Stimulated activated CD4-positive, alpha-beta T cell treated with anti-CD3 and anti-CD28 coated beads, Interleukin-12 subunit alpha, Interleukin-12 subunit beta, amount 100 ng/mL, for 48 hours (primary cell): ENCODE data around the gene EPHB1.

Experiments
- DNase-seq, 3 donors: peaks; one replicate each; pipeline ENCODE4 v3.0.0-alpha.2; 2020; ENCODE audit warnings: low read depth in 2 of 3, low spot score in 1 of 3

Gene EPHB1

DNA sequence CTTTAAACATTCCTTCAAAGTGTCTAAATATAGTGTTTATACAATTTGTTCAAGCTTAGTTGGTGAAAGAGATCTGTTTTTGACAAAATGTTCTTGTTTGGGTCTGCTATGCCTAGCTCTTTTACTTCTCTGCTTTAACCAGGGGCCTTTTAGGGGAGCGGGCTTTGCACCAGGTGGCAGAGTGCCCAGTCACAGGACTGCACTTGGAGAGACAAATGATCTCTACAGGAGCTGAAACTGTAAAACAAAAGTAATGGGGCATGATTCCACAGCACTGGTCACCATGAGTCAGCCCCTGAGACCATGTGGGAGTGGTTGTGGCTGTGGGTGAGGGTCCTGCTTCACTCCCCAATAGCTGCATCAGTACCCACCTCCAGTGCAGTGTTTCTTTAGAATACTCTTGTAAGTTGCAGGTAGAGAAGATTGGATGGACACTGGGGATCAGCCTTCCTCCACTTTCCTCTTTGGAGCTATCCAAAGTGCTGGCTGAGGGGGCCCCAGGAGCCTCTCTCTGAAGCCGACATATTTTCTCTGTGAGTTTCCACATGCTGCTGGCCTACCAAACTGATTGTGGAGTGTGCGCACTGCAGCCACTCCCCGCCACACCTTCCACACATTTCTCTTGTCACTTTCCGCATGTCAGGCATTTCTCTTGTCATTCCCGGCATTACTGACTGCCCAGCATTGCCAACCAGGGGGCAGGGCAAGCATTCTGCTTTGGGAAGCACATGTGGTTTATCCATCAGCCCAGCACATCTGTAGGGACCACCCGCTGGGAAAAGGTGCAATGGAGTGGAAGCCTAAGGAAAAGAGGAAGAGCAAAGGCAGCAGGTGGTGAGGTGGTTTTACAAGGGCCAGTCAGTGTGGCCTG is 110.0 kb downstream of the EPHB1 start:
- DNase-seq: no peak

DNA sequence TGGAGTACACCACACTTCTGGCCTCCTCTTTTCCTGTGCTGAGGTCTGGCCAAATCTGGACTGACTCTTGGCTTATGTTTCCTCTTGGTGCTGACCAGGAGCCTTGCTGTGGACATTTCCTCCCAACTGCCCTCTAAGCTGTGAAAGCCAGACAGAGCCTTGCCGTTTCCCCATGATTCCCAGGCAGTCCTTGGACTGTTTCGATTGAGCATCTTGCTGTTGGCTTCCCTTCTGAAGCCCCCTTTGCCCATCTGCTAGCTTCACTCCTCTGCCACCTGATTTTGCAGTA is 110.5 kb downstream of the EPHB1 start:
- no peak for DNase-seq

DNA sequence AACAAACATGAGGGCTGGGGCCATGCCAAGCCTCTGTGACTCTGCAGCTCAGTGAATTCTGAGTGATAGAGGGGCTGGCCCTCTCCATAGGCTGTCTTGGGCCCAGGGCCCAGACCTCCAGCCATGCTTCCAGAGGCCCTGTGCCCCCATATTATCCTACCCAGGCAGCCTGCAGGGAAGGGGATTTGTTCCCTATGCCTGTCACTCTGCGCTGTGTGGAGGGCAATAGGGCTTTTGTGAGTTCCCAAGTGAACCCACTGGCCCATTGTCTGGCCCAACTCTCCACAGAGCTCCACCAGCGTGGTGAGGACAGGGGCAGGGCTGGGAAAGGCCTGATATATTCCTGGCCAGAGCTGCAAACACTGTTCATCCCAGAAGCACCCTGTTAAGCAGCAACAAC is 113.2 kb downstream of the EPHB1 start:
- DNase-seq: no peak

DNA sequence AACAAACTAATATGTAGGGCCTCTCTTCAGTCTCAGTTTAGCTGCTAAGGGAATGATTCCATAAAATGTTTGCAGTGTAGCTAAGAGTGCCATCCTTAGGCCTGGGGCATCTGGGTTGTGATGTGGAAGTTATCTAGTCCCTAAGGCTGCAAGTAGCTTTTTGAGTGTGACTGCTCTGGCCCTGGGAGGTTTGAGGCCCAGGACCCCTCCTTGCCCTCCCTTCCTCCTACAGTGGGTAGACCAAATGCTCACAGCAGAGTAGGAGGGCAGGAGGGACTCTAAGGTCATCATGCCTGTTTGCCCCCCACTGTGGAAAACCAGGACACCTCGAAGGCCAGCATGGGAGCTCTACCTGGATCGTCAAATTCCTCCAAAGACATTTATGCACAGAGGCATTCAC is 115.0 kb downstream of the EPHB1 start:
- no peak for DNase-seq

DNA sequence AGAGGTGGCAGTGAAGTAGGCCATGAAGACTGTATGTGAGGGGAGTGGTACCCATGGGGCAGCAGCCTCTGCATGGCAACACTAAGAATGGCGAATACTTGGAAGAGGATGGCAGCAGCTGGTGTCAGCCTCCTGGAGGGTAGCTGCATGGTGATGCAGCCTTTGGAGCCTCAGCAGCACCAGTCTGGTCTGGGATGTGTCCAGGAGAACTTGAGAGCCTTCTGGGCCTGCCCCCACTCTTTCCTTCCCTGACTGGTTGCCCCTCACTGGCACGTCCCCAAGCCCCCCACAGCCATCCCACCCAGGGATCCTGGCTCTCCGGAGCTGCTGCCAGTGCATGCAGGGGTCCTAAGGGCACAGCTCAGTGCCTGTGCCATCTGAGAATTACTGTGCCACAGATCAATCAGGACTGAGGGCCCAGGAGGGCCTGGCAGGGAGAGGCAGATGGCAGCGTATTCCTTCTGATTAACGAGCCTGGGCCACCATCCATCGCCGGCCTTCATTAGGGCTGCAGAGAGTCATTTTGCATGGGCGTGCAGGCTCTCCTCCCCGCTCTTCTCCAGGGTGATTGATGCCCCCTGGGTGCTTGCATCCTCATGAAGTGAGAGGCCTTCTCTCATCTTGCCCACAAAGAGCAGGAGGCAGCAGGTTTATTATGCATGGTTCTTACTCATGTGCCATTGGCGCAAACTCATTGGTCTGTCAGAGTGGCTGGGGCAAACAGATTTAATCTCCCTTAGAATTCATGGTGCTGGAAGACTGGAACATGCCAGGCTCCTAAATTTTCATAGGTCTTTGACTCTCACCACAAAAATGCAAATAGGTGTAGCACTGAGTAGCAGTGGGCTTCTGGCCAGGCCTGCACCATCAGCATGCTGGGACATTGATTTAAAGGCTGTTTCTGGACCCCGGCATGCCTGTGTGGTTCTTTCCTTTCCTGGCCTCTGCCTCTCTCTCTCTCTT is 116.8 kb downstream of the EPHB1 start:
- DNase-seq: no peak

DNA sequence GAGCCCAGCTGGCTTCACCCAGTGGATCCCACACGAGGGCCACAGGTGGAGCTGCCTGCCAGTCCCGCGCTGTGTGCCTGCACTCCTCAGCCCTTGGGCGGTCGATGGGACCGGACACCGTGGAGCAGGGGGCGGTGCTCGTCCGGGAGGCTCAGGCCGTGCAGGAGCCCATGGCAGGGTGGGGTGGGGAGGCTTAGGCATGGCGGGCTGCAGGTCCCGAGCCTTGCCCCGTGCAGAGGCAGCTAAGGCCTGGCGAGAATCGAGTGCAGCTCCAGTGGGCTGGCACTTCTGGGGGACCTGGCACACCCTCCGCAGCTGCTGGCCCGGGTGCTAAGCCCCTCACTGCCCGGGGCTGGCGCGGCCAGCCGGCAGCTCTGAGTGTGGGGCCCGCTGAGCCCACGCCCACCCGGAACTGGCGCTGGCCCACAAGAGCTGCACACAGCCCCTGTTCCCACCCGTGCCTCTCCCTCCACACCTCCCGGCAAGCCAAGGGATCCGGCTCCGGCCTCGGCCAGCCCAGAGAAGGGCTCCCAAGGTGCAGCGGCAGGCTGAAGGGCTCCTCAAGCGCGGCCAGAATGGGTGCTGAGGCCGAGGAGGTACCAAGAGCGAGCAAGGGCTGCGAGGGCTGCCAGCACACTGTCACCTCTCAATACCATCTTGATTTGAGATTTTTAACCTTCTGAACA is 121.4 kb downstream of the EPHB1 start:
- DNase-seq: no peak

DNA sequence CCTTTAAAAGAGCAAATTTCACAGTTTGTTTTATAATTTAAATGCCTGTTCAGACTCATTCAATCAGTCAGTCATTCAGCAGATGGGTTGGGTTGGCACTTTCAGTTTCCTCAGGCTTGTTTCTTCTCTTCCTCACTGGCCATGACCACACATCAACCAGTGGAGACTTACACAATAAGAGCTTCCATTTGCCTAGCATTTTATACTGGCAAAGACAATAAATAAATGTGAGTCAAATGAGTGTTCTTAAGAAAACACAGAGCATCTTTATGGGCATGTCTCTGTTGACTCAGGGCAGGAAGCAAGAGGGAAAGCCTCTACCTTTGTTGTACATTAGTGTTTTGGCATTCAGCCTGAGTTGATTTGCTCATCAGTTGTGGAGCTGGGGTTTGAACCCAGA is 122.6 kb downstream of the EPHB1 start:
- DNase-seq: no peak

DNA sequence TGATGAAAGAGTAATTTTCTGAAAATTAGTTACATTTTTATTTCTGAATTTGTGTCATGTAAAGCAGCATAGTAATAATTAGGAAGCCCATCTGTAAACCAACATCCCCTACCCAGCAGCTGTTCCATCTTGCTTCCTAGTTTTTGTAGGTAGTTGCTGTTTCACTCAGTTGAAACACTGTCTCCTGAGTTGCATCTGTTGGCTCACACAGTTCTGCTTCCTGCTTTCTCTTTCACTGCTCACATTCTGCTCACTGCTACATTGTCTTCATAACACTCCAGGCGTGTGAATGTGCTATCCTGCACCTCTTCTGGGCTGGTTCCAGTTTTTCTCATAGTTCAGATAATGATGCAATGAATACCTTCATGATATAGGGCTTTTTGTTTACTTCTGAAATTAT is 123.4 kb downstream of the EPHB1 start:
- DNase-seq: no peak

DNA sequence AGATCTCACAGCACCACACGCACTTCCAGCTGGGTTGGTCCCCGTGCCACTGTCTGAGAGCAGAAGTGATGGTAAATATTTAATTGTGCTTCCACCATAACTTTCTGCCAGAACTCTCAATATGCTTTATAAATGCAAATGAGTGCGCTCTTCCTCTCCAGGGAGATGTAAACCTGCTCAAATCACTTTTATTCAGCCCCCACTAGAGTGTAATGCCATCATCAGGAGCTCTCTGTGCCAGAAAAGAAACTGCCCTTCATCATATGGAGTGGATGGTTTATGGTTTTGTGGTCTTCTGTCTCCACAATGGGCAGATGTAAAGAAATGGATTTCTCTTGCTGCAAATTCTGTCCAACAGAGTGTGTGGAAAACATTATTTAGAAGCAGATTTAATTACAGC is 127.0 kb downstream of the EPHB1 start:
- DNase-seq: no peak

DNA sequence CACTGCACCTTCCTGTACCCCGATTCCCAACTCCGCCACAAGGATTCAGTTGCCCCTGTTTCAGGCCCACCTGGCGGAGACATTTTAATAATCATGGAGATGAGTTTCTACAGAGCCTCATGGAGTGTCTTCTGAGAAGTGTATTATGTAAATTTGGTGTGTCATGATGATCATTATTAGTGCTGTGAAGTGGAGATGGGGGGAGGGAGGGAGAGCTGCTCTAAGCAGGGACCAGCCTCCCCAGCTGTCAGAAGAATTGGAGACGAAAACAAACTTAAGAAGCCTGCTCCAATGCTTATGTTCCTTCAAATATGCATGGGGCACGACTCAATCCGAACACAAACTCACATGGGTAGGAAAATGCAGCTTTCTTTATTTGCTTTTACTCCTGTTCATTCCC is 127.8 kb downstream of the EPHB1 start:
- no peak for DNase-seq

DNA sequence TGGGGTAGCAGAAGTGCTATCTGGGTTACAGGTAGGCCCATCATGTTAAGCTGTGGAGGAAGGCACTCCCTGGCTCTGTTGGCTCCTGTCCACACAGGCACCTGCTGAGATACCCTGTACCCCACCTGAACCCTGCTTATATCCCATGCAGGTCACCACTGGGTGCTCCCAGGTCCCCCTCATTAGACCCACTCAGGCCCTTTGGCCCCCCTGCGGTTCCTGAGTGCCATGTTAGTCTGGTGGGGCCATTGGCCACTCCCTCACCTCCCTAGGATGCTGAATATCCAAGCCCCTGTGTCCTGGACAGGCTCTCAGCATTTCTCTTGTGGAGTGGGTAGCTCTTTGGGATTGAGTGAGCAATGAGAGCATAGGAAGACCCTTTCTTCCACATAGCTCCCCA is 128.2 kb downstream of the EPHB1 start:
- DNase-seq: no peak

DNA sequence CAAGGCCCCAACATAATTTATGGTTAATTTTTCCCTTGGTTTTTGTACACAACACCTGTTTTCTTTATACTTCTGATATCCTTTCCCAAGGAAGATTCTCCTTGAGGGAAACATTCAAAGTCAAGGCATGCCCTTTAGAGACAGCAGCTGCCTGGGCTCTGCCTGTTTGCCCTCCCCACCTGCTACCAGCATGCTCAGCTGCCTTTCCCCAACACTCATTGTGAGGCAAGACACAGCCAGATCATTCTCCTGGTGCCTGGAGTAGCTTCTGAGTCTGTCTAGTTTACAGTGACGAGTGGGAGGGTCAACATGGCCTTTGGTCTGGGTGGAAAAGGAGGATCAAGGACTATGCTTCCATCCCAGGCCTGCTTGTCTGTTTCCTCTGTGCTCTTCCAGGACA is 132.5 kb downstream of the EPHB1 start:
- DNase-seq: no peak

DNA sequence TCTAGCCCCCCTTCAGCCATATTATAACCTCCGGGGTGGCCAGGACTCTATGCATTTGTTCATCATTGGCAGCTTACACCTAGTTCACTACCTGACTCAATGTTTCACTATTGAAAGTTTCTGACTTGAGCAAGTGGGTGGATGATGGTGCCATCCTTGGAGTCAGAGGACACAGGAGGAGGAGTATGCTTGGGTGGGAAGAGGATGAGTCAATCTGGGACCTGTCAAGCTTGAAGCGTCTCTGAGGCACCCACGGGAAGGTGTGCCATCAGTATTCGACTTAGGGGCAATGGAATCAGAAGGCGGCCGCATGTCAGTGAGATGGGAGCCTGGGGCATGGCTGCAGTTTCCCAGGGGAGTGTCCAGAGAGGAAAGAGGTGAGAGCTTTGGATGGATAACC is 133.3 kb downstream of the EPHB1 start:
- DNase-seq: no peak

DNA sequence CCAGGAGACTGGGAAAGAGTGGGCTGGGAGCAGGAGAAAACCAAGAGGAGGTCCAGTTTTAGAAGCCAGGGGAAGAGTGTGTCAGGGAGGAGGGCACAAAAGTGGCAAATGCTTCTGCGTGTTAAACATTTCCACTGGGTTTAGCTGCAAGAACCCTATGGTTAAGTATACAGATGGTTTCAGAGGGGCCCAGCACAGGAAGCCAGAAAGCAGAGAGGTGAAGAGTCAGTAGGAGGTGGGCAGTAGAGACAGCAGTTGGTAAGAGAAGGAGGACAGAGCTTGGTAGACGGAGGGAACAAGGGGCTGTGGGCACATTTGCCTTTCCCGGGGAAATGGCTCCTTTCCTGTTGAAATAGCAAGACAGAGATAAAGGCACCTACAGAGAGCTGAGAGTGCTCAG is 133.8 kb downstream of the EPHB1 start:
- DNase-seq: no peak

DNA sequence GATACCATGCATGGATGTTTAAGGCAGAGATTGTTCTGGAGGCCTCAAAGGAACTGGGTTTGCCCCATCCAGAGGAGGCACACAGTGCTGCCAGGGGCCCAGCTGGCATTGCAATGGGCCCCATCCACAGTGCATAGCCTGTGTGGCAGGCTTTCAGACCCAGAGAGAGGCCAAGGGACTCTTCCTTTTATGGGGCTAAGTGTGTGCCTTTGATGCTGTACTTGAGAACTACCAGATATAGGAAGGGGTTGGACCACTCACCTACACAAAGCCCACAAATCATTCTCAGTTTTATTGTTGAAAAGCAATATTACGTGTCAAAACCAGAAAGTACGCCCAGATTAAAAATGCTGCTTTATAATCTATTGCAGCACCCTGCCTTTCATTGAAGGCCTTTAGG is 134.9 kb downstream of the EPHB1 start:
- no peak for DNase-seq

DNA sequence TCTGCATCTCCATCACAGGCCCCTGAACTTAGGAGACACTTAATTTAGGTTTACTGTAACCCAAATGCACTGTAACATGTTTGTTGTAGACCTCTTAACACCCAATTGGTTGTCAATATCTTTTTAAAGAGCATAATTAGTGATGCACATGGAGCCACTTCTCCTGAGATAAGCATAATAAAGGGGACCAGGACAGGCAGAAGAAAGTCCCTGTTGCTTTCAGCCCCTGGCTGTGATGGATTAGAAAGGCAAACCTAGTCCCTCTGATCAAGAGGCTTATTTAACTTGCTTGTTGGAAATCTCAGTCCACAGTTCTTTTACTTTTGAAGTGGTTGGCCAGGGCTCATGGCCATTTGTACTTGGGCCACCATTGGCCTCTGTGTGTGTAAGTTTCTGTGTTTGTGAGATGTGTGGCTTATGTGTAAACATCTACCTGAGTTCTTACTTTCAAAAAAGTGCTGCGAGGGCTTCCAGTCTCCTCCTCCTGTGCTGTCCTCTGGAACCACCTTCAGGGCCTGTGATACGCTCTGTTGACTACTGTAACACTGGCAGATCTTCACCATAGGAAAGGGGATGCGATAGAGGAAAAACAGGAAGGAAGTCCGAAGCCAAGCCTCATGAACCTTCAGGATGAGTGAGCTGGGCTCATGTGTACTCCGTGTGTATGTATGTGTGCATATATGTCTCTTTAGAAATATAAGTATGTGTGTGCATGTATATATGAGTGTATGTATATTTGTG is 136.2 kb downstream of the EPHB1 start:
- no peak for DNase-seq

DNA sequence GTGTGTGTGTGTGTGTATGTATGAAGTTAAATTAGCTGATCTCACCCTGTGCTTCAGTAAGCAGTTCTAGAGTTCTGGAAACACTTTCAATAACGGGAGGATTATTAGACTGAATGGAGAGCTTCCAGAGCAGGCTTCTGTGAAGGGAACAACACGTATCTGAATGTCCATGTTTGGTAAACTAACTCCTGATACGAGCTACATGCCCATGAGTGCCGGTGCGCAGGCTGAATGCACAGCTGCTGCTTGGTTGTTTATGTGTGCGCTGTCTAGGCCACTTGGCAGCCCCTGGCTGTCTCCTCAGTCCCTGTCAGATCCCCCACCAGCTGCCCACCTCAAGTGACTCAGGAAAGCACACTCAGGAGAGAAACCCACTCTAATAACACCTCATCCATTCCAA is 137.0 kb downstream of the EPHB1 start:
- no peak for DNase-seq

DNA sequence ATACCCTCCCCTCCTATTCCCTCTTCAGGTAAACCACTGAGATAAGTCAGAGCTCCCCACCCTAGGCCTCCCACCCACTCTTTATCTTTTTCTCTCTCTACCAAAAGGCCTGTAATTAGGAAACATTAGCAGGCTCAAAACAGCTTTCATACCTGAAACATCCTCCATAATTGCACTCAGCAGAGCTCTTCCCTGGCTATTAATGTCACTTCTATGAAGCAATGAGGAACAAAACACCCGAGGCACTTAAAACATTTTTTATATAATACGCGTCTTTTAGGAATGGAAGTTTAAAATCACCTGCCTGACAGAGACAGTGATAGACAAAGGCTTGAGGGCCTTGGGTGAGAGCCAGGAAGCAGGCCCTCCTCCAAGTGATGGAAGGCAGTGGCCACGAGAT is 138.9 kb downstream of the EPHB1 start:
- DNase-seq: no peak

DNA sequence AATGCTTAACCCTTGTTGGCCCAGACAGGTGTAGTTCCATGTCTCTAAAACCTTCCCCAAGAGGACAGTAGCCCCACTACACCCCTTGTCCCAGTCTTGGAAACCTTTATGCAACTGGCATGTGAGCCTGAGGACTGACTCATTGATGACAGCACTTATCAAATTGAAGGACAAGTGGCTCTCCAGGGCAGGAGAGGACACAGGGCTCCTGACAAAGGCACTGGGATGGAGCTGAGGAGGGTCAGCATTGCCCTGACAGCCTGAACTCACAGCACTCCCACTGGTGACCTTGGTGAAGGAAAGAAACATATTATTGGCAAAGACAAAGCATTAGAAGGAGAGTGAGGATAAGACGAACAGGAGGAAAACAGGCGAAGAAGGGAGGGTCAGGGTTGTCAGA is 139.9 kb downstream of the EPHB1 start:
- DNase-seq: no peak

DNA sequence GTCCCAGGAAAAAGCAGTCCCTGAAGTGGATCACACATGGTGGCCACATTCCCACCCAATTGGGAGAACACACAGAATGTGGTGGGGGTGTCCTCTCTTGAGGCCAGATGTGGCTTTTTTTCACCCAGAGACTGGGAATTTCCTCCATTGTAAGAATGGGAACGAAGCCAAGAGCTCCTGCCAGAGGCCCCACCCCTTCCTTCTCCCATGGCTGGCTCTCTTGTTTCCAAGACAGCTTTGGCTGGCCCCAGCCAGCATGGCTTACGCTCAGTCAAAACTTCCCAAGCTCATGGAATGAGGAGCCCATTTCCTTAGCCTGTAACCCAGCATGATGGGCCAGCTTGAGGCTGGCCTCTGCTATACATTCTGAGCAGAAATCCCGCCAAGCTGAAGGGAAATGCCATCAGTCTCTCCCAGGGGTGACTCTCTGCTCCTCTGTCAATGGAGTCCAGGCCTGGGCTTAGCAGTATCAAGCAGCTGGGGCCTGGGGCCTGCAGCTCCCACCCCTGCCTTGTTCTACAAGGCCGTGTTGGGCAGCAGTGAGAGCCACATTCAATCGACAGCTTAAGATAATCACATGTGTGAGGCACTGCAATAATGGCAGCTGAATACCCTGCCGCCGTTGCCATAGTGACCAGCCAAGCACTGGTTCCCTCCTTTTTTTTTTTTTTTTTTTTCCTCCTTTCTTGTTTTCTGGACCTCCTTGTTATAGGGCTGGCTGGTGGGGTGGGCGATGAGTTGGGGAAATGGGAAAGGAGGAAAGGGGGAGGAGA is 142.4 kb downstream of the EPHB1 start:
- DNase-seq: no peak
